Left renal cortex interstitium (tissue), 4 donors: ENCODE data around the gene EMC9. TPM values are rescaled to one million over a fixed set of nuclear protein-coding genes. Genes with fewer than 3 reads are reported as not detected.

ENCODE experiments used
- DNase-seq, 4 donors: peaks; one replicate each; pipeline ENCODE4 v3.0.0-alpha.2; 2013; ENCODE audit warnings: low read depth in 4 of 4, low spot score in 2 of 4, missing footprints in 1 of 4
- polyA plus RNA-seq, 4 donors: library from polyadenylated mRNA; unstranded; fragments of 120-200 nt; gene quantifications; one replicate each; pipeline ENCODE4 v1.2.1, GENCODE V29; 2013; ENCODE audit not compliant: insufficient read length in 4 of 4

EMC9 gene
- polyA plus RNA-seq, 4 donors = 12.3 to 29.3 (median 22.3) TPM

DNA sequence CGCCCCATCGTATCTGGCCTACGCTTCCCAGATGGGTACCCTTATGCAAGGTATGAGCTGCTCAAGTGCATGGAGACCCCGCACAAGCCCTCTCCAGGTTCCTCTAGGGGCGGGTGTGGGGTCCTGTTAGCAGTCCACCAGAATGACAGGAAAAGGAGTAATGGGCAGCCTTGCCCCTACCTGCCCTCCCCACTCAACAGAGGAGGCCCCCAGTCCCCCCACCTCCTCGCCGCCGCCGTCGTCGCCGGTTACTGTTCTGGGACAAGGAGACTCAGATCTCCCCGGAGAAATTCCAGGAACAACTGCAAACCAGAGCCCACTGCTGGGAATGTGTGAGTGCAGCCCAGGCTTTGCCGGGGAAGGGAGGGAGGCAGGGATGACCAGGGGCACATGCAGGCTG, 36.5 kb upstream of the EMC9 start:
- no peak for DNase-seq

DNA sequence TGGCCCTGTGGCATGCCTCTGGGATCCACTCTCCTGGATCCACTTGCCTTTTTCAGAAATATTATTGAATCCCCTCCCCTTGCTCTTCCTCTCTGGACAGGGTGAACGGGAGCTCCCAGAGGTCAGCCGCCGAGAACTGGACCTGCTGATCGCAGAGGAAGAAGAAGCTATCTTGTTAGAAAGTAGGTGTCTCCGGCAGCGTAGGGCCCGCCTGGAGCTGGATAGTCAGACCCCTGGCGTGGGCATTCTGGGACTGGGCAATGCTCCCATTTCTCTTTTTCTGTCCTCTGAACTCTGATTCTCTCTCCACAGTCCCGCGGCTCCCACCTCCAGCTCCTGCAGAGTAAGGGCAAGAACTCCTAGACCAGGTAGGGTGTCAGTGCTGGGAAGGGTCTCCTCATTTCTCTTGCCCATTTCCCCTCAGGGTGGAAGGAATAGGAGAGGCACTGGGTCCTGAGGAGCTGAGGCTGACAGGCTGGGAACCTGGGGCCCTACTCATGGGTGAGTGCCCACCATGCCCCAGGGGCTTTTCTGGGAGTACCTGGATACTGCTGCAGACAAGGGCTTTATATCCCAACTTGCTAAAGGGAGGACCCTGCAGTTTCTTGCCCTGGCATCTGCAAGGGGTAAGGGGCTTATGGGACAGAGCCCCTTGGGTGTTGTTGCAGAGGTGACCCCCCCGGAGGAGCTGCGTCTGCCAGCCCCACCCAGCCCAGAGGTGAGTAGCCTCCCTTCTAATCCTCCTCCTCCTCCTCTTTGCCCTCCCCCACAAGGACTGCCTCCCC, 35.8 kb upstream of the EMC9 start:
- DNase-seq = no peak

DNA sequence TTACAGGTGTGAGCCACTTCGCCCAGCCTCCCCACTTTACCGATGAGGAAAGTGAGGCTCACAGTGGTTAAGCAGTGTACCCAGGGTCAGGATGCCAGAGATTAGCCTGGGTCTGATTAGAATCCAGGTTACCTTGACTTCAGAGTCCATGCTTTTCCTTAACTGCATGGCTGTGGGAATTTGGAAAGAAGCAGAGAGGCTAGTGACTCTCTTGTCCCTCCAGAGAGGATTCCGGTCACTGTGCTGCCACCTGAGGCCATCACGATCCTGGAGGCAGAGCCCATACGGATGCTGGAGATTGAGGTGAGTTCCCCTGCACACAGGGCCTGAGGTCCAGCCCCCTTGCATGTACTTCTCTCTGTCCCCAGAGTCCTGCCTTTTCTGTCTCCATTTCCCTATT, 35.2 kb upstream of the EMC9 start:
- no peak for DNase-seq

DNA sequence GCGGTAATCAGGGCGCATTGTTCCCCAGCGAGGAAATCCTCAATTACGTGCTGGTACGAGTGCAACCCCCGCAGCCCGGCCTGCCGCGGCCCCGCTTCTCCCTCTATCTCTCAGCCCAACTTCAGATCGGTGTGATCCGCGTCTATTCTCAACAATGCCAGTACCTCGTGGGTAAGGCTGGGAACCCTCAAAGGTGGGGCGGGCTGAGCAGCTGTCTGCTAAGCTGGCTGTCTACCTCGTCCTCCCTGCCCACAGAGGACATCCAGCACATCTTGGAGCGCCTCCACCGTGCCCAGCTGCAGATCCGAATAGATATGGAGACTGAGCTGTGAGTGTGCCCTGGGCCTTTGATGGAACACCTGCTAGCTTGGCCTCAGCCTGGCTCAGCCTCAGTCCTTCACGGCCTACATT, 31.5 kb upstream of the EMC9 start:
- no peak for DNase-seq

DNA sequence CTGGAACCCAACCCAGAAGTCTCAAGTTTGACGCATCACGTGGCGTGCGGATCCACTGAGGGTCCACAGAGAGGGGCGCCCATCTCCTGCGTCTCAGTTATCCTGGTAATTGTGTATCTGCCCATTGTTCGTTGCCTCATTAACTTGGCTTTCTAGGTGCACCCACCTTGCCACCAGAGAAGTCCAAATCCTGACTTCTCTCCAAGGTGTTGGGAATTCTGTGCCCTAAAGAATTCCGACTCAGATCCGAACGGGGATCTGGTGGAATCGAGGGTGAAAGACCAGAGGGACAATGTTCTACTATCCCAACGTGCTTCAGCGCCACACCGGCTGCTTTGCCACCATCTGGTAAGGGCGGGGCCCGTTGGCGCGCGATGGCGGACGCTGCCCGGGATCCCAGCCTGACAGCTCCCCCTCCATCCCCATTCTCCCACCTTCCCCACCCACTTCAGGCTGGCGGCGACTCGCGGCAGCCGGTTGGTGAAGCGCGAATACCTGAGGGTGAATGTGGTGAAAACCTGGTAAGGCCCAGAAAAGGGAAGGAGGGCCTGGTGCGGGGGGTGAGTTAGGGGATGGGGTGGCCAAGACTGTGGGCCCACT, 31.0 kb upstream of the EMC9 start:
- no peak for DNase-seq

DNA sequence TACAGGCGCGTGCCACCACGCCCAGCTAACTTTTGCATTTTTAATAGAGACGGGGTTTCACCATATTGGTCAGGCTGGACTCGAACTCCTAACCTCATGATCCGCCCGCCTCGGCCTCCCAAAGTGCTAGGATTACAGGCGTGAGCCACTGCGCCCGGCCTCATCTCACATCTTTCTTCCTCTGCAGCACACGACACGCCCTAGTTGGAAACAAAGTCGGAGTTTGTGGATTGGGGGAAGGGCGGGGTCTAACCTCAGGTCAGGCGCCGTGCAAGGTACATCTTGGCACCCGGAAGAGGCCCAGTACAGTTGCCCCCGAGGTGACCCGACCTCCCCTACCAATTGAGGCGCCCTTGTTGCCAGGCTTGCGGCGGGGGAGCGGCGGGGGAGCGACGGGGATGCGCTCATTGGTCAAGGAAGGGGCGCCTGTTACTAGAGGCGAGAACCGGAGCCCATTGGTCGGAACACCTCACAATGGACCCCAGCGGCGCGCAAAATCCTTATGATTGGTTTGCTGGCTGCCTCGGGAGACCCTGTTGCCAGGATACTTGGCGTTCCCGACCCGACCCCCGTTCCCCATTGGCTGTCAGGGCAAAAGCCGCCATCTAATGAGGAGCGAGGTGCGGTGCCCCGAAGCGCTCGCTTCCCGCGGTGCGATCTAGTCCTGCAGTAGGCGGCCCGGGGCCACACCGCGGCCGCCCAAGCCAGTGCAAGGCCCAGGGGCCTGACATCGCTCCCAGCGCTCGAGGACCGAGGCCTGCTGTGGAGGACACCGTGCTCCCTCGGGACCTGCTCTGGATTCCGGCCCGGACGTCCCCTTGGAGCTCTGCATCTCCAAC, 30.2 kb upstream of the EMC9 start, which contains the start of gene REC8:
Gene REC8 (plus strand): TSS at position 659 of the 839 bp plus-strand sequence. CDS start 473 bp downstream, outside the sequence.
- DNase-seq = peak; percentile 77 to 92 (median 81)

DNA sequence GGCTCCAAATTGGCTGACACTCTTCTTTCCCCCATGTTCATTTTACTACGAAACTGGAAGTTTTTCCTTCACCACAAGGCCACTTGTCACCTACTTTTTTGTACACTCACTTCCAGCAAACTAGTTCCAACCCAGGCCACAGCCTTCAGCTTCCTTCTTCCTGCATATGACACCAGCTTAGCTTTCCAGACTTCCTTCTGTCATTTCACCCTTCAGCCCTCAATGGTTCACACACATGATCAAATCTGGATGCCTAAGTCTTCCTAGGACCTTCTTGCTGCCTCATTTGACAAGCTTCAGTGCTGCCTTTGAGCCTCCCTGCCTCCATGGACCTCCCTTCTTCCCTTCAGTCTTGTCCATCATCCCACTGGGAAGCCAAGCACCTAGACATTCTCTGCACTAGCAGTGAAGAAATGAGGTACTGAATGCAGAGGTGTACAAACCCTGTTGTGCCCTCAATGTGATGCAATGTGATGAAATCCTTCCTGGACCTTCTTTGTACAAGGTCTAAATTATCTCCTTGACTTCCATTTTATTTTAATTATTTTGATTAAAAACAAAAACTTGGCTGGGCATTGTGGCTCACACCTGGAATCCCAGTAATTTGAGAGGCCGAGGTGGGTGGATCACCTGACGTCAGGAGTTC, 26.2 kb upstream of the EMC9 start:
- no peak for DNase-seq

DNA sequence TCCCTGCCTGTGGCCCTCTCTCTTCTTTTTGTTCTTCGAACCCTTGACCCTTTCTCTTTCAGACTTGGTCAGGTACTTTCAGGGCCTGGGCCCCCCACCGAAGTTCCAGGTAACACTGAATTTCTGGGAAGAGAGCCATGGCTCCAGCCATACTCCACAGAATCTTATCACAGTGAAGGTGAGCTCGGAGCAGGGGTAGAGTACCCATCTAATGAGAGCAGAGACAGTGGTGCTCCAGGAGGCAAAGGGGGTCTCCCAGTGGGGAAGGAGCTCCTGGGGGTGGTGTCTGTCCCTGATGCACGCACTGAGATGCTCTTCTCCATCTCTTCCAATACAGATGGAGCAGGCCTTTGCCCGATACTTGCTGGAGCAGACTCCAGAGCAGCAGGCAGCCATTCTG, 24.4 kb upstream of the EMC9 start:
- DNase-seq = no peak

DNA sequence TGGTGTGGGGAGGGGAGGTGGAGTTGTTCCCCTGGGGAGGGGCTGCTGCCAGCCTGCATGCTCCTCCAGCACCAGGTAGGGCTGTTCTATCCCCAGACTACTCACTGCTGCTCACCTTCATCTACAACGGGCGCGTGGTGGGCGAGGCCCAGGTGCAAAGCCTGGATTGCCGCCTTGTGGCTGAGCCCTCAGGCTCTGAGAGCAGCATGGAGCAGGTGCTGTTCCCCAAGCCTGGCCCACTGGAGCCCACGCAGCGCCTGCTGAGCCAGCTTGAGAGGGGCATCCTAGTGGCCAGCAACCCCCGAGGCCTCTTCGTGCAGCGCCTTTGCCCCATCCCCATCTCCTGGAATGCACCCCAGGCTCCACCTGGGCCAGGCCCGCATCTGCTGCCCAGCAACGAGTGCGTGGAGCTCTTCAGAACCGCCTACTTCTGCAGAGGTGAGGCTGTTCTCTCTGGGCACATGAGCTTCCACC, 23.2 kb upstream of the EMC9 start:
- DNase-seq = no peak

DNA sequence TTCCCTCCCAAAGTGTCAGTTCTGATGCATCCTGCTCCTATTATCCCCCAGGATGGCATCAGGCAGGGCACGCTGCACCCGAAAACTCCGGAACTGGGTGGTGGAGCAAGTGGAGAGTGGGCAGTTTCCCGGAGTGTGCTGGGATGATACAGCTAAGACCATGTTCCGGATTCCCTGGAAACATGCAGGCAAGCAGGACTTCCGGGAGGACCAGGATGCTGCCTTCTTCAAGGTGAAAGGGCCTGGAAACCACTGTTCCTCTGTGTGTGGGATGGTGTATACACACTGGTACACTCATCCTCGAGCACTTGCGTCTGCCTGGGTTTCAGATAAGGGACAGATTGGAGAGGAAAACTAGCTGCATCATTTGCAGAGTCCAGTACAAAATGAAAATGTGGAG, 20.7 kb upstream of the EMC9 start:
- DNase-seq = no peak

DNA sequence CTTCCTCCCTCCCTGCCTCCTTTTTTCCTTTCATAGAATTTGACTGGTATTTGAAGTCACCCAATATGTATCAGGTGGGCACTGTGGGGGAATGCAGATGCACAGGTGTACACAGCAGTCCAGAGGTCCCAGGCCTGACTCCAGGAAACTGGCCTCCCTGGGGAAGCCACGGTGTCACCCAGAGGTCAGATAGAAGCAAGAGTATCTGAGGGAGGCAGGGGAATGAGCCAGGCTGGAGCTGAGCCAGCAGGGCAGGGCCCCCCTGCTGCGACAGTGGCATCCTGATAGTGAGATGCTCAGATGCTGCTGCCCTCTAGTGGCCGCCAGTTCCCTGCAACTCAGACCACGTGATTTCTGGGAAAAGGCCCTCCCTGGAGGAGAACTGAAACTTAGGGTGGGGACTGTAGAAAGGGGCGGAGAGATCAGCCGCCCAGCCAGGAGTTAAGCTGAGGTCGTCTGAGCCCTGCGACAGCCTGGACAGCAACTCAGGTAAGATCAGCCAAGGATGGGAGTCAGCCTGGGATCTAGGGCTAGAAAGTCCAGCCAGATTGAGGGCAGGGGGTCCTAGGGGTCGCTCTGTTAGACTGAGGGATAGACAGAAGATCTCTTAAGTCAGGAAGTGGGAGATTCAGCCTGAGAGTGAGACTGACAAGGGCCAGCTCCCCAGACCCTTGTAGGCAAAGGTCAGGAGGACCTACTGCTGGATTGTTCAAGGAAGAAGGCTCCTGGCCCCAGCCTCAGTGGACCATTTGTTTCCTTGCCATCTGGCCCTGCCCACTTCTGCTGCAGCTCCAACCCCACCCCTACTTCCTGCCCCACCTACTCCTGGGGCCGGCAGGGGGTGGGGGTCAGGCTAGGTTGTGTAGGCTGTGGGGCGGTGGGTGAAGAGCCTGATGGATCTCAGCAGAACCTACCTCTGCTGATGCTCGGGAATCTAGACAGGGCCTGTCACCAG, 19.7 kb upstream of the EMC9 start, which contains the start of gene IRF9:
Gene IRF9 (plus strand): TSS at position 416 of the 955 bp plus-strand sequence. CDS start 880 bp downstream, outside the sequence.
- peak; percentile 91 to 96 (median 92) for DNase-seq

DNA sequence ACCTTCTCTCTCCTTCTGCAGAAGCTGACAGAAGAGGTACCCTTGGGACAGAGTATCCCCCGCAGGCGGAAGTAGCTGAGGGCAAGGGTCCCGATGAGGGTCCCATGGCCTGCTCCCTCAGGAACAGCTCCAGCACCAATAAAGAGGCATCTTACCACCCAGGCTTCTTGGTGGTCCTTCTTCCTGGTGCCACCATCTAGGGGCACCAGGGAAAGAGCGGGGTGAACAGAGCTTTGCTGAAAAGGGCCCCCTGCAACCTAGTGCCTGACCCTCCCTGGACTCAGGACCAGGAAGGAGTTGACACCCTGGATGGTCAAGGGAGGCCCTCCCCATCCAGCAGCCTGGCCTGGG, 19.1 kb upstream of the EMC9 start:
- no peak for DNase-seq

DNA sequence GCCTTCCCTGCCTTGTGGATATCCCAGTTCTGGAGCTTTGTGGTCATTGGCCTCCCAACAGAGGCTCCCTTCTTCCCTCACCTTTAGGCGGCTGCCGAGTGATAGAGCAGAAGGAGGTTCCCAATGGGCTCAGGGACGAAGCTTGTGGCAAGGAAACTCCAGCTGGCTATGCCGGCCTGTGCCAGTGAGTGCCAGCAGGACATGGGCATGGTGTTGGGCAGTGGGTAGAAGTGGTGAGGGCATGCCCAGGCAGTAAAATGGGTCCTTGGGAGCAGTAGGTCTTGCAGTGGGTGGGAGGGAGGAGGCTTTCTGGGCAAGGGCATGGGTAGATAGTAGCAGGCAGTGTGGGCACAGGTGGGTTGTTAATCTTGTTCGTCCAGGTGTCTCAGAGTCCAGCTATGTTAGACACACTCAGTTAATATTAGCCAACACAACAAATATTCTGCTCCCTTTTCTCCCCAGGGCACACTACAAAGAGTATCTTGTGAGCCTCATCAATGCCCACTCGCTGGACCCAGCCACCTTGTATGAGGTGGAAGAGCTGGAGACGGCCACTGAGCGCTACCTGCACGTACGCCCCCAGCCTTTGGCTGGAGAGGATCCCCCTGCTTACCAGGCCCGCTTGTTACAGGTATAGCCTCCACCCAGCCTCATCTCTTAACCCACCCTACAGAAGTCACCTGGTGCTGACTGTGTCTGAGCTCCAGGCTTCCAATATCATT, 18.5 kb upstream of the EMC9 start:
- no peak for DNase-seq

DNA sequence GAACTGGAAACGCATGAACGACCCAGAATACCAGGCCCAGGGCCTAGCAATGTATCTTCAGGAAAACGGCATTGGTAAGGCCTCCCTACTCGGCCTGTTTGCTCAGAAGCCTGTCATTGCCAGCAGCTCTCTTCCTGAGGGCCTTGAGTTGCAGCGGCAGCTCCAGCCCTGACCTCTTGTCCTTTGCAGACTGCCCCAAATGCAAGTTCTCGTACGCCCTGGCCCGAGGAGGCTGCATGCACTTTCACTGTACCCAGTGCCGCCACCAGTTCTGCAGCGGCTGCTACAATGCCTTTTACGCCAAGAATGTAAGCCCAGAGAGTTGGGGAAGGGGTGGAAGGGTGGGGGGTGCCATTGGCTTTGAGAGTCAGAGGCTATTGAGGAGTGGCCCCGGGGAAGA, 15.9 kb upstream of the EMC9 start:
- DNase-seq = no peak

DNA sequence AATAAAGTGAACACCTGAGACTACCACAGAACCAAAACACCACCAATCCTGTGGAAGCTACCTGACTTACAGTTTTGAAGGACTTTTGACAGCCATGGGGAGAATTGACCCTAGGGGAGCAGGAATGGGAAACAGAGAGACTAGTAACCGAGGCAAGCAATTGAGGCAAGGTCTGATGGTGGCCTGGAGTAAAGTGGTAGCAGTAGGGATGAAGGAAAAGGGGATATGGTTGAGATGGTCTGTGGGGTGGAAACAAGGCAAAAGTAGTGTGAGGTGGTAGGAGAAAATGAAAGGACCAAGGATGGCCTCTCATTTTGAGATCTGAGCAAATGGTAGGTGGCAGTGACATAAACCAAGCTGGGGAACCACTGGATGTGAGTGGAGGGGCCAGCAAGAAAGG, 15.4 kb upstream of the EMC9 start:
- no peak for DNase-seq

DNA sequence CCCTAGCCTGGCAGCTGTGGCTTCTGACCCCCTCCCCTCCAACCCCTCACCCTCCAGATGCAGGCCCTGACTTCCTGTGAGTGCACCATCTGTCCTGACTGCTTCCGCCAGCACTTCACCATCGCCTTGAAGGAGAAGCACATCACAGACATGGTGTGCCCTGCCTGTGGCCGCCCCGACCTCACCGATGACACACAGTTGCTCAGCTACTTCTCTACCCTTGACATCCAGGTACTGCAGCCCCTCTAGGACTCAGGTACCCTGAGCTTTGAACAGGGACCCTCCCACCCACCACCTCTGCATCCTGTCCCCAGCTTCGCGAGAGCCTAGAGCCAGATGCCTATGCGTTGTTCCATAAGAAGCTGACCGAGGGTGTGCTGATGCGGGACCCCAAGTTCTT, 13.7 kb upstream of the EMC9 start:
- no peak for DNase-seq

DNA sequence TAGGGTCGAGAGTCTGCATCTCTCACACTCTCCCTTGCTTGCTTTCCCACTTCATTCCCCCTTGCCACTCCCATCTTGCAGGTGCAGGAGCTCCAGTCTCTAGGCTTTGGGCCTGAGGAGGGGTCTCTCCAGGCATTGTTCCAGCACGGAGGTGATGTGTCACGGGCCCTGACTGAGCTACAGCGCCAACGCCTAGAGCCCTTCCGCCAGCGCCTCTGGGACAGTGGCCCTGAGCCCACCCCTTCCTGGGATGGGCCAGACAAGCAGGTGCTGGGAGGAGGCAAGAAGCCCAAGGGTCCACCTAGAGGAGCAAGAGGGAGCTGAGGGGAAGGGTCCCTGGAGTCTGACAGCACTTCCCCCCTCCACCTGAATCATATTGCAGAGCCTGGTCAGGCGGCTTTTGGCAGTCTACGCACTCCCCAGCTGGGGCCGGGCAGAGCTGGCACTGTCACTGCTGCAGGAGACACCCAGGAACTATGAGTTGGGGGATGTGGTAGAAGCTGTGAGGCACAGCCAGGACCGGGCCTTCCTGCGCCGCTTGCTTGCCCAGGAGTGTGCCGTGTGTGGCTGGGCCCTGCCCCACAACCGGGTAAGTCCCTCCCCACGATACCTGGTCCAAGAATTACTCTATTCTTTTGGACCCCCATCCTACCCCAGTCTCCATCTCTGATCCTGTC, 10.2 kb upstream of the EMC9 start:
- no peak for DNase-seq

DNA sequence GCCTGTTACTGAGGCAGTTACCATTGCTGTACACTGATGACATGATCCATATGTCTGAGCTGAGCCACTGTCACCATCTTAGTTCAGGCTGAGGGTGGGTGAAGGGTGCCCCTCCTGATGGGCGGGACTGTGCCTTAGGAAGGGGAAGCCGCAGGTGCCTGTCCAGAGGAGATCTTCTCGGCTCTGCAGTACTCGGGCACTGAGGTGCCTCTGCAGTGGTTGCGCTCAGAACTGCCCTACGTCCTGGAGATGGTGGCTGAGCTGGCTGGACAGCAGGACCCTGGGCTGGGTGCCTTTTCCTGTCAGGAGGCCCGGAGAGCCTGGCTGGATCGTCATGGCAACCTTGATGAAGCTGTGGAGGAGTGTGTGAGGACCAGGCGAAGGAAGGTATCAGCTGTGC, 9.6 kb upstream of the EMC9 start:
- DNase-seq = no peak
